Naive B cell (primary cell): ENCODE data around the gene SLC49A3. TPM values are rescaled to one million over a fixed set of nuclear protein-coding genes. Genes with fewer than 3 reads are reported as not detected.
"Not testable (repeated sequence)": the region's sequence is repeated elsewhere in the genome, so short reads cannot be mapped to it uniquely, and the experiment has no call there.

Experiments
- ATAC-seq, 2 donors: fragments of 150-1000 bp; cut with Tn5 transposase; 2 replicates each; pipeline ENCODE4 v1.10.0; 2021; ENCODE audit warnings: low read depth in 2 of 2, mild to moderate bottlenecking in 2 of 2, moderate library complexity in 2 of 2
- DNase-seq: peaks from one replicate; pipeline ENCODE4 v3.0.0; 2022
- H3K27ac Mint-ChIP-seq, 6 donors: one replicate each; pipeline ENCODE4 v1.8.0; 2020 to 2022; ENCODE audit warnings: mild to moderate bottlenecking in 6 of 6, mixed read lengths in 6 of 6, moderate library complexity in 5 of 6, inconsistent platforms in 2 of 6
- H3K27me3 Mint-ChIP-seq, 3 donors: one replicate each; pipeline ENCODE4 v1.8.0; 2021 to 2022; ENCODE audit warnings: mixed read lengths in 3 of 3, mild to moderate bottlenecking in 1 of 3
- H3K36me3 Mint-ChIP-seq, 2 donors: one replicate each; pipeline ENCODE4 v1.8.0; 2020 to 2022; ENCODE audit warnings: mixed read lengths in 2 of 2, inconsistent platforms in 1 of 2, mild to moderate bottlenecking in 1 of 2
- H3K4me1 Mint-ChIP-seq, 3 donors: one replicate each; pipeline ENCODE4 v1.8.0; 2020 to 2022; ENCODE audit warnings: mixed read lengths in 3 of 3, inconsistent platforms in 1 of 3, mild to moderate bottlenecking in 1 of 3, moderate library complexity in 1 of 3
- H3K4me3 Mint-ChIP-seq, 8 donors: one replicate each; pipeline ENCODE4 v1.8.0; 2020 to 2022; ENCODE audit warnings: mild to moderate bottlenecking in 8 of 8, mixed read lengths in 8 of 8, moderate library complexity in 8 of 8, inconsistent platforms in 2 of 8
- H3K9me3 Mint-ChIP-seq, 7 donors: one replicate each; pipeline ENCODE4 v1.8.0; 2020 to 2022; ENCODE audit warnings: mixed read lengths in 7 of 7, mild to moderate bottlenecking in 5 of 7, inconsistent platforms in 2 of 7, moderate library complexity in 1 of 7
- polyA plus RNA-seq, 6 donors: library from polyadenylated mRNA; unstranded; fragments of 300-500 nt; fragmentation: Illumina TruSeq; gene quantifications; one replicate each; pipeline ENCODE4 v1.2.3, GENCODE V29; 2021; ENCODE audit warnings: low read depth in 6 of 6

Gene SLC49A3
- under 1 TPM in 3 of 6 donors, not detected in 3; 0.22 to 0.54 (median 0.43) TPM for polyA plus RNA-seq

GRCh38 chr4:688854-689681 is at the start of gene SLC49A3:
TSS of gene SLC49A3 (minus strand) at chr4:689151. CDS start at chr4:689127, 24 bp downstream.
- peak within 1 kb of the TSS in 1 of 6 donors; percentile 62 for H3K27ac Mint-ChIP-seq
- DNase-seq (no peak), ATAC-seq (peak; percentile 60 to 66)
- H3K4me1 Mint-ChIP-seq = peaks cover 4 to 12% (median 8%) of the 10 kb centered on the region in 3 donors
- H3K9me3 Mint-ChIP-seq = no peaks in the 10 kb centered on the region
- peak within 1 kb of the TSS in 7 of 8 donors; percentile 19 to 65 (median 42) for H3K4me3 Mint-ChIP-seq
- no peaks in the 10 kb centered on the region for H3K36me3 Mint-ChIP-seq
- peaks cover 0 to 33% (median 16%) of the 10 kb centered on the region in 3 donors for H3K27me3 Mint-ChIP-seq

GRCh38 chr4:736561-736960 is 47.6 kb upstream of the SLC49A3 start:
- not testable (repeated sequence) for ATAC-seq, H3K9me3 Mint-ChIP-seq, H3K27ac Mint-ChIP-seq, DNase-seq, H3K27me3 Mint-ChIP-seq, H3K4me1 Mint-ChIP-seq, H3K4me3 Mint-ChIP-seq
- H3K36me3 Mint-ChIP-seq = peaks cover 9 to 12% of the 10 kb centered on the region in 2 donors

GRCh38 chr4:735583-735982 is 46.6 kb upstream of the SLC49A3 start:
- peaks cover 0 to 4% (median 0%) of the 10 kb centered on the region in 3 donors for H3K4me1 Mint-ChIP-seq
- peaks cover 0 to 1% (median 0%) of the 10 kb centered on the region in 7 donors for H3K9me3 Mint-ChIP-seq
- DNase-seq (no peak), ATAC-seq (no peak)
- no peak overlapping the region for H3K27ac Mint-ChIP-seq
- H3K36me3 Mint-ChIP-seq = peaks cover 9 to 12% of the 10 kb centered on the region in 2 donors
- H3K4me3 Mint-ChIP-seq = no peak overlapping the region
- H3K27me3 Mint-ChIP-seq = no peaks in the 10 kb centered on the region

- ATAC-seq (no peak), DNase-seq (no peak)
- H3K4me1 Mint-ChIP-seq = peaks cover 0 to 4% (median 0%) of the 10 kb centered on the region in 3 donors
- no peak overlapping the region for H3K4me3 Mint-ChIP-seq
- peaks cover 9 to 12% of the 10 kb centered on the region in 2 donors for H3K36me3 Mint-ChIP-seq
- H3K27ac Mint-ChIP-seq = peak overlapping the region in 1 of 6 donors; percentile 19
- no peaks in the 10 kb centered on the region for H3K27me3 Mint-ChIP-seq
- peaks cover 0 to 1% (median 0%) of the 10 kb centered on the region in 7 donors for H3K9me3 Mint-ChIP-seq
Measured at GRCh38 chr4:734951-735350, 46.0 kb upstream of the SLC49A3 start.

- Mint-ChIP-seq H3K36me3 (peaks cover 9 to 12% of the 10 kb centered on the region in 2 donors), H3K9me3 (peaks cover 0 to 1% (median 0%) of the 10 kb centered on the region in 7 donors), H3K27ac (no peak overlapping the region), H3K27me3 (no peaks in the 10 kb centered on the region), H3K4me3 (no peak overlapping the region), H3K4me1 (no peaks in the 10 kb centered on the region)
- ATAC-seq (no peak), DNase-seq (no peak)
Measured at GRCh38 chr4:734075-734474, 45.1 kb upstream of the SLC49A3 start.

GRCh38 chr4:733631-733980 is 44.7 kb upstream of the SLC49A3 start:
- ATAC-seq = no peak
- peaks cover 0 to 1% (median 0%) of the 10 kb centered on the region in 7 donors for H3K9me3 Mint-ChIP-seq
- no peak overlapping the region for H3K4me3 Mint-ChIP-seq
- DNase-seq = no peak
- no peaks in the 10 kb centered on the region for H3K27me3 Mint-ChIP-seq
- H3K36me3 Mint-ChIP-seq = peaks cover 9 to 12% of the 10 kb centered on the region in 2 donors
- H3K4me1 Mint-ChIP-seq = no peaks in the 10 kb centered on the region
- H3K27ac Mint-ChIP-seq = no peak overlapping the region

GRCh38 chr4:732911-733630 is 44.1 kb upstream of the SLC49A3 start:
- Mint-ChIP-seq H3K9me3 (peaks cover 0 to 1% (median 0%) of the 10 kb centered on the region in 7 donors), H3K36me3 (peaks cover 9 to 12% of the 10 kb centered on the region in 2 donors), H3K4me3 (no peak overlapping the region), H3K27ac (no peak overlapping the region), H3K4me1 (peaks cover 0 to 3% (median 2%) of the 10 kb centered on the region in 3 donors), H3K27me3 (no peaks in the 10 kb centered on the region)
- no peak for DNase-seq
- ATAC-seq = no peak

- Mint-ChIP-seq H3K9me3 (peaks cover 0 to 1% (median 0%) of the 10 kb centered on the region in 7 donors), H3K27ac (peak overlapping the region in 1 of 6 donors; percentile 47), H3K36me3 (peaks cover 6 to 8% of the 10 kb centered on the region in 2 donors), H3K27me3 (no peaks in the 10 kb centered on the region), H3K4me1 (peaks cover 2 to 9% (median 8%) of the 10 kb centered on the region in 3 donors), H3K4me3 (no peak overlapping the region)
- ATAC-seq (no peak), DNase-seq (no peak)
Measured at GRCh38 chr4:732486-732885, 43.5 kb upstream of the SLC49A3 start.

GRCh38 chr4:731954-732353 is 43.0 kb upstream of the SLC49A3 start:
- not testable (repeated sequence) for H3K4me3 Mint-ChIP-seq, H3K27ac Mint-ChIP-seq, ATAC-seq, H3K36me3 Mint-ChIP-seq, H3K27me3 Mint-ChIP-seq, DNase-seq, H3K9me3 Mint-ChIP-seq
- peaks cover 3 to 12% (median 10%) of the 10 kb centered on the region in 3 donors for H3K4me1 Mint-ChIP-seq

- peaks cover 7 to 19% (median 16%) of the 10 kb centered on the region in 3 donors for H3K4me1 Mint-ChIP-seq
- not testable (repeated sequence) for H3K27ac Mint-ChIP-seq, DNase-seq, H3K9me3 Mint-ChIP-seq, H3K36me3 Mint-ChIP-seq, H3K27me3 Mint-ChIP-seq, H3K4me3 Mint-ChIP-seq, ATAC-seq
Measured at GRCh38 chr4:730946-731904, 42.3 kb upstream of the SLC49A3 start.

- ATAC-seq = no peak
- peaks cover 7 to 22% (median 17%) of the 10 kb centered on the region in 3 donors for H3K4me1 Mint-ChIP-seq
- H3K27me3 Mint-ChIP-seq = no peaks in the 10 kb centered on the region
- H3K4me3 Mint-ChIP-seq = no peak overlapping the region
- H3K27ac Mint-ChIP-seq = peak overlapping the region in 1 of 6 donors; percentile 51
- DNase-seq = no peak
- peaks cover 4 to 6% of the 10 kb centered on the region in 2 donors for H3K36me3 Mint-ChIP-seq
- H3K9me3 Mint-ChIP-seq = peaks cover 0 to 1% (median 0%) of the 10 kb centered on the region in 7 donors
Measured at GRCh38 chr4:730511-730910, 41.6 kb upstream of the SLC49A3 start.

GRCh38 chr4:729336-730315 is 40.7 kb upstream of the SLC49A3 start:
- peaks cover 0 to 1% (median 0%) of the 10 kb centered on the region in 7 donors for H3K9me3 Mint-ChIP-seq
- H3K27me3 Mint-ChIP-seq = no peaks in the 10 kb centered on the region
- peak overlapping the region in 1 of 6 donors; percentile 51 for H3K27ac Mint-ChIP-seq
- no peak for ATAC-seq
- no peak for DNase-seq
- no peak overlapping the region for H3K4me3 Mint-ChIP-seq
- peaks cover 14 to 22% (median 22%) of the 10 kb centered on the region in 3 donors for H3K4me1 Mint-ChIP-seq
- H3K36me3 Mint-ChIP-seq = peaks cover 3 to 6% of the 10 kb centered on the region in 2 donors
